GM19395 (cell line): Measurements from ENCODE around the gene RUNX3.

Experiments used
- ATAC-seq: cut with Tn5 transposase; IDR thresholded peaks from one replicate; pipeline ENCODE4 v1.9.1; 2021; ENCODE audit warnings: mild to moderate bottlenecking, moderate library complexity; ENCODE audit not compliant: unreplicated experiment

Gene RUNX3

GRCh38 chr1:24931146-24931467 lies 1.0 kb upstream of the RUNX3 start:
- ATAC-seq: no peak

DNA sequence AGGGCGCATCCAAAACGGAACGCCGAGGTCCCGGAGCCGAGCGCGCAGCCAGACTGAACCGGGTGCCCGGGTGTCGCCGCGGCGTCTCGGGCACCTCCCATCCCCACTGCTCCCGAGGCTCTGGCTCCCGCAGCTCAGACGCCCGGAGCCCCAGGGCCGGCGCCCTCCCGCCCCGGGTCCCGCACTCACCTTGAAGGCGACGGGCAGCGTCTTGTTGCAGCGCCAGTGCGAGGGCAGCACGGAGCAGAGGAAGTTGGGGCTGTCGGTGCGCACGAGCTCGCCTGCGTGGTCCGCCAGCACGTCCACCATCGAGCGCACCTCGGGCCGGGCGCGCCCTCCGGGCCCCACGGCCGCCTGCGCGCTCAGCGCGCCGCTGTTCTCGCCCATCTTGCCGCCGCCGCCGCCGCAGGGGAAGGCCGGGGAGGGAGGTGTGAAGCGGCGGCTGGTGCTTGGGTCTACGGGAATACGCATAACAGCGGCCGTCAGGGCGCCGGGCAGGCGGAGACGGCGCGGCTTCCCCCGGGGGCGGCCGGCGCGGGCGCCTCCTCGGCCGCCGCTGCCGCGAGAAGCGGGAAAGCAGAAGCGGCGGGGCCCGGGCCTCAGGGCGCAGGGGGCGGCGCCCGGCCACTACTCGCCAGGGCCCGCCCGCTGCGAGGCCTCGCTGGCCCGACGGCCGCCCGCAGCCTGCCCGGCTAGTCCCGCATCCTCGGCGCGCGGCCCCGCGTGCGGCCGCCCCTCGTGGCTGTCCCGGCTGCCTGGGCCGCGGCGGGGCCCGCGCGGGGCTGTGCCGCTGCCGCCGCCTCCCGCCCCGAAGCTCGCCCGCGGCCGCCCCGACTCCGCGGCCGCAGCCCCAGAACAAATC lies 447 bp downstream of the RUNX3 start:
- peak; percentile 12 for ATAC-seq

DNA sequence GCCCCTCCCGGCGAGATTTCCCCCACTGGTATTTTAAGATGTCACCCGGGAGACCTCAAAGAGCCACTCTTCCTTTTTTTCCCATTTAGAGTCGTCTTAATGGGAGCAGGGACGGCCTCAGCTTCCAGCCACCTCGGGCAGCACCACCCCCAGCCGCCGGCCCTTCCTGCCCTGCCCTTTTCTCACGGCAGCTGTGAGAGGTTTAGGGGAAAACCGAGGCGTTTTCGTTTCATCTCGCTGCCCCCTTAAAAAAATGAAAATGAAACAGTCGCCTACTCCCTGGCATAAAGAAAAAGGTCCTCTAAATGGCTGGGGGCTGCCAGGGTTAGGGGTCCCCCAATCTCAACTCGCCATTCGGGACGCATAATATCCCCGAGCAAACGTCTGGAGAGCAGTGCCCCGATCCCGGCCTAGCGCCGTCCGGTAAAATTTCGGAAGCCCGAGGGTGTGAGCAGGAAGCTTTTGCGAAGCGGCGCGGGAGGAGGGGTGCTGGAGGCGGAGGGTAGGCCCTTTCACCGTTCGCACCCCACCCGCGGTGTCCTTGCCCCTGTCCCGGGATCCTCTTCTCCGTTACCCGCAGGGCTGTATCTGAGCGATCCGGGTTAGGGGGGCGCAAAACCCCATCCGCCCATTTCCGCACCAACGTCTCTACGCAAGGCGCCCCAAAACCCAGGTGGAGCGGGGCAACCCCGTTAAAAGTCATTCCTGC lies 1.2 kb downstream of the RUNX3 start:
- peak; percentile 3 for ATAC-seq

GRCh38 chr1:24927988-24928688 lies 1.9 kb downstream of the RUNX3 start:
- ATAC-seq: no peak

- no peak for ATAC-seq
These were observed 2.6 kb downstream of the RUNX3 start for GRCh38 chr1:24927473-24927872.

DNA sequence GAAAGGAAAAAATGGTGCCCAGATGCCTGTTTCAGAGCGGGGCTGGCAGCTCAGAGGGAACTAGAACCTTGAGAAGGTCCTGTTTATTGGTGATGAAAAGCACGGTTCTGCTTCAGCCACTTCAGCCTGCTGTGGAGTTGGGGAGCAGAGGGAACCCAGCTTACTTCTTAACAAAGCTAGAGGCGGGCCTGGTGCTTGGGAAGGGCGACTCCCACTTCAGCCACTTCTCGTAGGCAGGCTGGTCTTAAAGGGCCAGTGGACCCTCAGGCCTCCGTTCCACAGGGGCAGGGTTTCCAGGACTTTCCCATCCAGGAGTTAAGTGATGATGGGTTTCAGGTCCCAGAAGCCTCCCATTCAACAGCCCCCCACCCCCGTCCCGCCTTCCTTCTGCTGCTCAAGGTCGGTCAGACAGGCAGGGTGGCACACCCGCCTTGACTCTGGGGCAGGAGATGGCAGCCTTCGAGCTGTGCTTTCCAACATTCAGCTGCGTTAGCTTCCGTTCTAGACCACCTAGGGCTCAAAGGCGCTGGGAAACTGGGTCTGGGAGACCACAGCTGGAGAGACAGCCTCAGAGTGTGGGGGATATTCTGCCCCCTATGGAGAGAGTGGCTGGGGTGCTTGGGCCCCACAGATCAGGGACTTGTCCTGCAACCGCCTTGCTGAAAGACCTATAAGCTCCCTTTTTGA lies 3.4 kb downstream of the RUNX3 start:
- ATAC-seq: no peak

GRCh38 chr1:24925963-24926362 lies 4.1 kb downstream of the RUNX3 start:
- ATAC-seq: no peak

GRCh38 chr1:24925082-24925779 lies 4.8 kb downstream of the RUNX3 start:
- ATAC-seq: no peak

DNA sequence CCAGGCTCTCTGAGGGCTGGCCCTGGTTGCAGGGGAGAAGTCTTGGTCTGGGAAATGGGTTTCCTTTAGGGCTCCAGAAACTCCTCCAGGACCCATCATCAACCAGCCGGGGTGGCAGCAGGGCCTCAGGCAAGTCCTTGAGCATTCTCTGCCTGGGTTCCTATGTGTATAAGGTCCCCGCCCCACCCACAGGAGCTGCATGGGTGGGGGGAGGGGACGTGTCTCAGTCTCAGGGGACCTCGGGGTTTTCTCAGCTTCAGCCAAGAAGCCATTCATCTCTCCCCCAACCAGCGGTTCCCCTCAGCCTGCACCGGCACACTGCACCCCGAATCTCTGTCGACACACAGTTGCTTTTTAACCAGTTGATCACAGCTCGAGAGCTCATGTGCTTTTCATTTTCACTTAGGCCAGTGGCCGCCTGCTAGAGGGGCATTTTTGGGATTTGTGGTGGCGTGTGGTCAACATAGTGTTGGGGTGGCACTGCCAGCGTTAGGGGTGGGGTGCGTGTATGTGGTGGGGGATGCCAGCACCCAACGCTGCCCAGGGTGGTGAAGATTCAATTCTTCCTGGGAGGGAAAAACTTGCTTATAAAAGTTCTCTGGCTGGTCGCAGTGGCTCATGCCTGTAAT lies 6.5 kb downstream of the RUNX3 start:
- no peak for ATAC-seq

DNA sequence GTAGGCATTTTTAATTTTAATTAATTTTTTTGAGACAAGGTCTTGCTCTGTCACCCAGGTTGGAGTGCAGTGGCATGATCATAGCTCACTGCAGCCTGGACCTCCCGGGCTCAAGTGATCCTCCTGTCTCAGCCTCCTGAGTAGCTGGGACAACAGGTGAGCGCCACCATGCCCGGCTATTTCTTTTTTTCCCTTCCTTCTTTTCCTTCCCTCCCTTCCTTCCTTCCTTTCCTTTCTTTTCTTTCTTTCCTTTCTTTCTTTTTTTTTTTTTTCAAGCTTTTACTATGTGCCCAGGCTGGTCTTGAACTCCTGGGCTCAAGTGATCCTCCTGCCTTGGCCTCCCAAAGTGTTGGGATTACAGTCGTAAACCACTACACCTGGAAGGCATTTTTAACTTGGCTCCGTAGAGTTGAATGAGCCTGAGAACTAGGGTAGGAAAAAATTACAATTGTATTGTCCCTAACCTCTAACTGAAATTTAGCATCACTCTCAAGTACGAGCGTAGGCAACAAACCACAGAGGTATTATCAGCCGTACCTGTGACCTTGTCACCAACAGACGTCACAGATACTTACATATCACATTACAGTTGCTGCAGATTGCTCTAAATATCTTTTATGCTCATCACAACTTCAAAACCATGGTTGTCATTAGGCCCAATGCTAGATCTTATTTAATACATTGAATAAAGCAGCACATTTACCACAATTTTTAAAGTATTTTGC lies 8.0 kb downstream of the RUNX3 start:
- ATAC-seq: no peak

DNA sequence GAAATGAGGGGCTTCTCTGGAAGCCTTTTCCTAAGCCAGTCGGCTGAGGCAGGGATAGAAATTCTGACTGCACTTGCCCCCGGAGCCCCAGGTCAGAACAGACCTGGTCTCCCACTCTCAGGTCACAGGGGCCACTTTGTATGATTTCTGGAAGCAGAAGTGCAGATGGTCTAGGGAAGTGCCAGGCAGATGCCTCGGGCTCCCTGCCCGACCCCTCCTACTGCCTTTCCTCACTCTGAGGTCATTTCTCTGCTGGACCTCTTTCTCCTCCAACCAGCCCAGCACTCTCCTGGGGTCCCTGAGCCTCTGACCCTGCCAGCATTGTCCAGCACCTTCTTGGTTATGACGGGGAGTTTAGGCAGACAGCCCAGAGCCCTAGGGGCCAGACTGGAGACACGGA lies 8.7 kb downstream of the RUNX3 start:
- no peak for ATAC-seq

GRCh38 chr1:24920533-24920925 lies 9.5 kb downstream of the RUNX3 start:
- no peak for ATAC-seq

- ATAC-seq: no peak
These were observed 10.1 kb downstream of the RUNX3 start for GRCh38 chr1:24919791-24920532.

DNA sequence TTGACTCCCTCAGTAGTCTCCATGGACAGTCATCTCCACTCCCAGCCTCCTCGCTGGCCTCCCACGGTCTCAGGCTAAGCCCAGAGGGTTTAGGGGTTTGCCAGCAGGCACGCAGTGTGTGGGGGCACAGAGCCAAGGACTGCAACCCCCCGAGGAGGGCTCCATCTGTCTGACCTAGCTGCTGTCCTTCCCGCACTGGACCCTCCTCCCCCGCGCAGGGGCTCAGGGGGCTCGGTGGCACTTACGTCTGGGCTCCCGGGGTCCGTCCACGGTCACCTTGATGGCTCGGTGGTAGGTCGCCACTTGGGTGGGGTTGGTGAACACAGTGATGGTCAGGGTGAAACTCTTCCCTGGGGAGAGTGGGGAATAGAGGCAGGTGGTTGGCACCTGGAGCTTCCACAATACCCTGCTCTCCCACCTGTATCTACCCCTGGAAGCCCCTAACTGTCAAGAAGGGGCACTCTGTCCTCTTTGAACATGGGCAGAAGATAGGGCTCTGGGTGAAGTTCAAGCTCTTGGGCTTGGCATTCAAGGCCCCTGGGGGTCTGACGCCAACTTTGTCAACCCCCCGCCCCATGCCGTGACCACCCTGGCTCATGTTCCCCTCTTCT lies 11.0 kb downstream of the RUNX3 start:
- ATAC-seq: no peak

- ATAC-seq: no peak
These were observed 11.7 kb downstream of the RUNX3 start for GRCh38 chr1:24918370-24918769.

DNA sequence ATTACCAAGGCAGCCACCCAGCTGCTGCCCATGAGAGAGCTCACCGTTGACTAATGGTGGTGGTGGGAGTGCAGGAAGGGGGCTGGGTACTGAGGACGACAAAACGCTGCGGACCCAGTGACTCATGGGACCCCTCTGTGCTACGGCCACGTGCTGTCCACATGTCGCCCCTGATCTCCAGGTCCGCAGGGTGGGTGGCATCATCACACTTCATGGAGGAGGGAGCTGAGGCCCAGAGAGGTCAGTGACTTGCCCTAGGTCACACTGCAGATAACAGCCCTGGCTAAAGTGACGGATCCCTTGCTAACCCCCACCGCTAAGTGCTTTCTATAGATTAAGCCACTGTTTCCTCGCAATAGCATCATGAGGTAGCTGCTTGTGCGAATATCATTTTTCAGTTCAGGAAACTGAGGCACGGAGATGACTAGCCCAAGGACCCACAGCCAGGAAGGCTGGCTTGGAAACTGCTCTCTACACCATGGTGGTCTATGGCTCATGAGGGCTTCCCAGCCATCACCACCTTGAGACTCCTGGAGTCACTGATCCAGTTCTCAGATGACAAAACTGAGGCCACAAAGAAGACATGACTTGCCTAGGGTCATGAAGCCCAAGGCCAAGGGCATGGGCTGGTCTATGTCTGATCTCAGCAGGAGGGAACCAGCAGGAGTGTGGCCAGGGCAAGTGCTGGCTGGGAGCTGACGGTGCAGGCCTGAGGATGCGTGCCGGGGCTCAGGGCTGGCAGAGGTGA lies 12.6 kb downstream of the RUNX3 start:
- no peak for ATAC-seq

DNA sequence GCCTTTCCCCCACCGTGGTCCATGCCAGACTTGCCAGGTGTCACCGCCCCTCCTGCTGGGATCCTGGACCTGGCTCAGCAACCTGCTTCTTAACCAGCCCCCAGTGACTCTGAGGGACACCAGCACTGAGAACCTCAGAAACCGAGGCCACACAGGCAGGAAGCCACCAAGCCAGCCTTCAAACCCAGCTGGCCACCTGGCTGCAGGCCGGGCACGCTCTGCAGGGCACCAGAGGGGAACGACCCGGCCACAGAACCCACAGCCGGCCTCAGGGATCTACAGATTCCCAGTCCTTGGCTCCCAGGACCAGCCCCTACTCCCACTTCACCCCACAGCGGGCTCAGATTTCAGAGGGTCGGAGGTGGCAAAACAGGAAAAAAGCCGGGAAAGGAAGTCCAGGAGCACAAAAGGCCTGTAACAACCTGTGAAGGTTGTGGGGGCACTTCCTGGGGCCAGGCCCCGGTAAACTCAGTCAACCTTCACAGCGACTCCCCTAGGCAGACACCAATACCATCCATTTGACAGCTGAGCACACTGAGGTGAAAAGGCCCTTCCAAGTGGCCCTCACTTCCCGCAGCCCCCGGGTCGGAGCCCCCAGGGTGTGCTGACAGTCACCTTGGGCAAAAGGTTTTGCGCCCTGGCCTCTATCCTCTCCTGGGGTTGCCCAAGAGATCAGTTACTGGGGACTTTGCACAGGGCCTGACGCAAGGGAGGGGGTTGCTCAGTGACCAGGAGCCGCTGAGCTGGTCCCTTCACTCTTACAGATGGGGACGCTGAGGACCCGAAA lies 14.1 kb downstream of the RUNX3 start:
- no peak for ATAC-seq
